Measurements from ENCODE around the gene SCAMP5.

SCAMP5 gene

GRCh38 chr15:75023872-75024636 lies 28.7 kb downstream of the SCAMP5 start:
- DNase-seq, result peak; percentile 73

DNA sequence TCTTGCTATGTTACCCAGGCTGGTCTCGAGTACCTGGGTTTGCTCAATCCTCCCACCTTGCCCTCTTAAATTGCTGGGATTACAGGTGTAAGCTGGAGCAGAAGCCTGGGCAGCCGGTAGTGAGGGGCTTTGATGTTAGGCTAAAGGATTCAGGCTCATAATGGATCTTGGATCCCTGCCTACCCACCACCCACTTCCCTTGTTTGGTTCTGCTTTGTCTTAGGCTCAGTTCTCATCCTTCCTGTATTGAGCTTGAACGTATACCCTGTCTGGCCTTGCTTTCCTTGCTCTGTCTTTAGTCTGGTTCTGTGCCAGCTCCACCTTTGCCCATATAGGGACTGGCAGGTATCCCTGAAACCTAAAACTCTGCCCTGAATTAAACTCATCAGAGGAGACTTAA lies 29.7 kb downstream of the SCAMP5 start:
- DNase-seq, result peak; percentile 21

DNA sequence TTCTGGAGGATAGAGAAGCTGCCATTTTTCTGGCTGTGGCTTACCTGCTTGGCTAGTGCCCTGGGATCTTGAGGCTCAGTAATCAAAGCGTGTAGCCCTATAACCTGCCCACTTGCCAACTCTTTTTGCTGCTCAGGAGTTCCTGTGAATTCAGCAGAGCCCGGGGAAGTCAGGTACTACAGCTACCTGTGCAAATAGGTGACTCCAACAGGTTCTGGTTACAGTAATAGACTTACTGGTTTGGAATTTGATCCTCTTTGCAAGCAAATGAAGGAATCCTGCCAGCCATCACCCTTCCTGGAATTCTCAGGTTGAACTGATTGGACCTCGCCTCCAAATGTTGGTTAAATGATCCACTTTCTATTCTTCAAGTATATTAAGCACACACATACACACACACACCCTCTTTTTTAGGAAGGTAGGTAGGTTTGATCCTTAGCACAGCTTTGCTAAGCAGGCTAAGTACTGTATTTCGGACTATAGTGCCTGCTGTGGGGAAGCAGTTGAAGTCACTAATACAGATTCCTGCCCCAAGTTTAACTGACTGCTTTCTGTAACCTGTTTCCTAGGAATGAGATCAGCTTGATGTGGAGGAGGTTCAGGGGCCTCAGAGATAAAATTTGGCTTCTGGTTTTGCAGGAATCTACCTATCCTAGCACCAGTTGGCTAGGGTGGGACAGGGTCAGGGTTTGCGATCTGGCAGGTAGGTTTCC lies 30.3 kb downstream of the SCAMP5 start:
- DNase-seq, result no peak

DNA sequence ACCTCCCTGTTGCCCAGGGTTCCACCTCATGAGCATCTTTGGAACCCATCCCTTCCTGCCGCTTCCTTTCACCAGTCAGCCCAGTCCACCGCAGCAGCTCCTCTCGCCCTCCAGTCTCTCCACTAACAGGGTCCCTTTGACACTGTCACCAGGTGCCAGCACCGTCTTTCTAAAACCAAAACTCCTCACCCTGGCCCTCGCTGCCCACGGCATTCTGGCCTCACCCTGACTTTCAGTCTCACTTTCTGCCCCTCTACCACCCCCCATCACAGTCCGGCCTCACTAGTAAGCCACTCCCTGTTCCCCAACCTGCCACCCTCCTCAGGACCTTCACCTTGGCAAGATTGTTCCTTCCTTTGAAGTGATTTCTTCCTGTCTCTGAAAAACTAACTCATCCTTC lies 32.2 kb downstream of the SCAMP5 start:
- no peak for DNase-seq

DNA sequence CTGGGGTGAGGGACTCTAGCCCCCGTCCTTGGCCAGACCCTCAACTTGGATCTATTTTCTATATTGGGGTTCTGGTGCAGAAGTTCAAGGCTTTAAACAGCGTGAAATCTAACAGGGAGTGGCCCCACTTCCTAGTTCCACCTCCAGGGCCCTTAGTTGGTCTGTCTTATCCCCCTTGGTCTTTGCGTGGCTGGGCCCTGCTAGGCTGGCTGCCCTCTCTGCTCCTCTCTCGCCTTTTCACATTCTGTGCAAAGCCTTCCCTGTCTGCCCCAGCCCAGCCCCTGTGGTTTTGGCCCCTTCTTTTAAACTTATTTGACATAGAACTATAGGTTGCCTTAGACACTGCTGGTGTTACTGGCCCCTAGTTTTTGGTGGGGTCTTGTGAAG lies 33.6 kb downstream of the SCAMP5 start:
- DNase-seq, result no peak

GRCh38 chr15:75029378-75030022 lies 34.1 kb downstream of the SCAMP5 start:
- DNase-seq, result peak; percentile 95

DNA sequence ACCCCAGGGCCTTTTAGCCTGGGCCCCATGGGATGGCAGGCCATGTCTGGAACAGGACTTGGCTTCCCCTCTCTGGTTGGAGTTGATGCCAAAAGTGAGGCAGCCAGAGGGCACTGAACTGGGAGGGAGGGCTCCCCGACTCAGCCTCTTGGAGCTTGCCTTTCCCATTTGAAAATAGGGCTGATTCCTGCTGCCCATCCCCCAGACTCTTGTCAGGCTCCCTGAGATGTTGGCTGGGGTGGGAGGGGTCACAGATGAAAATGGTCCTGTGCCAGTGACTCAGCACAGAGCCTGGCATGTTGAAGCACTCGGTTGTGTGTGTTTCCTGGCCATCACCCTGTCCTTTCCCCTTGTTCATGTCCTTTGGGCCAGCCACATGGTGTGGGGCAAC lies 34.7 kb downstream of the SCAMP5 start:
- peak; percentile 56 for DNase-seq

GRCh38 chr15:75030424-75030823 lies 35.1 kb downstream of the SCAMP5 start:
- DNase-seq, result no peak

- peak; percentile 39 for DNase-seq
Measured at GRCh38 chr15:75031848-75032247, 36.5 kb downstream of the SCAMP5 start.

GRCh38 chr15:75032395-75032794 lies 37.0 kb downstream of the SCAMP5 start:
- peak; percentile 26 for DNase-seq

DNA sequence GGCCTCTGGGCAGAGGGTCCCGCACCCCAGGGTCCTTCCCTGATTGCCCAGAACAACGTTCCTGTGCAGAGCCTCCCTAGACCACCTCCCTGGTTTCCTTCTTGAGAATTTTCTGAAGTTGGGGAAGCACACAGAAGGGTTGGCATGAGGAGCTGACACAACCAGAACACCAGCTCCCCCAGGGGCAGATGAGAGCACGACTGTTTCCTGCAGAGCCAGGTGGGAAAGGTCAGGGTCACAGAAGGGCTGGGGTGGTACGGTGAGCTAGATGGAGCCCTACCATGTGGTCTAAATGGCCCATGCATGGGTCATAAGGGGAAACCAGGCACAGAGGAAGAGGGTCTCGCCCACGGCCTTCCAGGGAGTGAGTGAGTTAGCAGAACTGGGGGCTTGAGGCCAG lies 38.4 kb downstream of the SCAMP5 start:
- DNase-seq, result peak; percentile 28

DNA sequence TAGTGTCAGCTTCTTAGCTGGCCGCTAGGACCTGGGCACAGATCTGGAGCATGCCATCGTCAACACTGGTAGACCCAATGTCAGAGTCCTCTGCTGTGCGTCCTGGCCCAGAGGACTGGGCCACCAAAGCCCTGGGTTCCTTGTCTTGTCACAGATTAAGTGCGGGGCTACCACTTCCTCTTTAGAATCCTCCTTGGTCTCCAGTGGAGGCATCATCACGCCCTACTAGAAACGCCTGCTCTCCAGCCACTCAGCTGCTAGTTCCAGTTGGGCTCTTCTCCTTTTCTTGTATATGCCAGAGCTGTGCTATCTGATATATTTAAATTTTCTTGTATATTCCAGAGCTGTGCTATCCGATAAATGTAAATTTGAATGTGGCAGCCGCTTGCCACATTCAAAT lies 39.3 kb downstream of the SCAMP5 start:
- DNase-seq, result peak; percentile 66

- no peak for DNase-seq
Measured at GRCh38 chr15:75036212-75036616, 40.9 kb downstream of the SCAMP5 start.

GRCh38 chr15:75037685-75038084 lies 42.3 kb downstream of the SCAMP5 start:
- no peak for DNase-seq

DNA sequence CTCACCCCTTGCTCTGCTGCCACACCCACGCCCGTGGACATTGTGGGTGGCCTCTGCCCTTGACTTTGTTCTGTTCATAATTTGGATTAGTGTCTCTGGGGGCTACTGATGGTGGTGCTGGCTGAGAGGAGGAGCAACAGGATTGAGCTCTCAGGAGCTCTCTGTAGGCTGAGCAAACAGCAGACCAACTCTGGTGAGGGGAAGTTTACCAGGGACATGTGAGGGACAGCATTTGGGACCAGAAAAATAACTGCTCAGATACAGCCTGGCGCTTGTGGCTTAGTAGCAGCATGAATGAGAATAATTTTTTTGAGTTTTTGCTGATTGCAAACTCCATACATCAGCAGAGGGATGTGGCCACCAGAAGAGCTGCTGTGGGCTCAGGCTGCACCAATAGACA lies 42.9 kb downstream of the SCAMP5 start:
- DNase-seq, result peak; percentile 15

DNA sequence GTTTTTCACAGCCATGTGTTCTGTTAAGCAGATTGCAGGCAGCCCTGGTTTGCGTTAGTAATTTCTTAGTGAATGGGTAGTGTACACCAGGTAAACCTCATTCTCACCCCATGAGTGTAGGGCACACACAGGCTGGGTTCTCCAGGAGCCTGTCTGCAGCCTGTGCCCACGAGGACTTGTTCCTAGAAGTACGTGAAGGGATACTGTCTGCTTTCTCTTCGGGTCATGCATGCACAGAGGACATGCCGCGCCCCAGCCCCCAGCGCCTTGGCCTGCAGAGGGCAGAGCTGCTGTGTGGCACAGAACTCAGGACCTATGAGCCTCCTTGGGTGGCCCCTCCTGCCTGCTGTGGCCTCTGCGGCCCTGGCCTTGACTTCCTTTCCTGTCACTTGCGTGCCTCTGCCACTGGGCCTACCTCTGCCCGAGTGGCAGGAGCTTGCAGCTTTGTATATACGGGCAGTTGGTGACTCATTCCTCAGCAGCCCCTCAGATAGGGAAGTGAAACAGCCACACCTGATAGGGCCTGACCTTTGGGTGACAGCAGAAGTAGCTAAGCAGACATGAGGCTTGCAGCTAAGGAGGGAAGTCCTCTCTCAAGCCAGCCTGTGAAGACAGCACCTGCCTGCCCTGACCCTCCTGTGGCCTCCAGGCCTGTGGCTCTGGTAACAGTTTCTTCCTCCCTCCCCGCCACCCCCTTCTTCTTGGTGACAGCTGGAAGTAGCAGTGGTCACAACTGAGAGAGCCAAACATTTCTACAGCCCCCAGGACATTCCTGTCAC lies 47.6 kb downstream of the SCAMP5 start:
- DNase-seq, result peak; percentile 96

GRCh38 chr15:75043509-75044257 lies 48.3 kb downstream of the SCAMP5 start:
- DNase-seq, result peak; percentile 99

- no peak for DNase-seq
Measured at GRCh38 chr15:75044258-75044878, 49.0 kb downstream of the SCAMP5 start.

- DNase-seq, result no peak
Measured at GRCh38 chr15:75045332-75046015, 50.1 kb downstream of the SCAMP5 start.

GRCh38 chr15:75048394-75048793 lies 53.0 kb downstream of the SCAMP5 start:
- no peak for DNase-seq

GRCh38 chr15:75049392-75049791 lies 54.0 kb downstream of the SCAMP5 start:
- no peak for DNase-seq
